Activated CD8-positive, alpha-beta T cell treated with anti-CD3 and anti-CD28 coated beads, Interleukin-2, amount 10 ng/mL, durations not matched to agents 7 days and 5 days (primary cell): Measurements from ENCODE around the gene LNX2. TPM values are rescaled to one million over a fixed set of nuclear protein-coding genes. Genes with fewer than 3 reads are reported as not detected.

Experiments
- ATAC-seq: fragments of 150-1000 bp; cut with Tn5 transposase; one replicate; pipeline ENCODE4 v1.10.0; 2021; ENCODE audit warnings: moderate library complexity
- CTCF ChIA-PET: fragments of 350-600 bp; sonication (Branson Sonifier 250); formaldehyde crosslinking; loops from one replicate; lab custom pipeline; 2021; ENCODE audit warnings: antibody characterized with exemption; lab: Charles Lee
- POLR2A ChIA-PET: fragments of 350-600 bp; sonication (Branson Sonifier 250); formaldehyde crosslinking; loops from one replicate; lab custom pipeline; 2021; ENCODE audit warnings: antibody characterized with exemption; lab: Charles Lee
- DNase-seq: peaks from one replicate; pipeline ENCODE4 v3.0.0-alpha.2; 2020
- H3K27ac Mint-ChIP-seq: one replicate; pipeline ENCODE4 v1.8.0; 2021; ENCODE audit warnings: mild to moderate bottlenecking, mixed read lengths
- H3K27me3 Mint-ChIP-seq: one replicate; pipeline ENCODE4 v1.8.0; 2021; ENCODE audit warnings: low read depth, mixed read lengths
- H3K36me3 Mint-ChIP-seq: one replicate; pipeline ENCODE4 v1.8.0; 2021; ENCODE audit warnings: low read depth, mixed read lengths
- H3K4me1 Mint-ChIP-seq: one replicate; pipeline ENCODE4 v1.8.0; 2021; ENCODE audit warnings: low read depth, mixed read lengths
- H3K4me3 Mint-ChIP-seq: one replicate; pipeline ENCODE4 v1.8.0; 2021; ENCODE audit warnings: mild to moderate bottlenecking, mixed read lengths
- H3K9me3 Mint-ChIP-seq: one replicate; pipeline ENCODE4 v1.8.0; 2022; ENCODE audit warnings: mixed read lengths; ENCODE audit not compliant: insufficient read depth
- total RNA-seq, 2 experiments: library from RNA; stranded (reverse); gene quantifications; one replicate each; pipeline ENCODE4 v1.2.3, GENCODE V29; 2021

Gene LNX2
- total RNA-seq, 2 experiments from 2014 or later, result 7.1 to 7.6 TPM

DNA sequence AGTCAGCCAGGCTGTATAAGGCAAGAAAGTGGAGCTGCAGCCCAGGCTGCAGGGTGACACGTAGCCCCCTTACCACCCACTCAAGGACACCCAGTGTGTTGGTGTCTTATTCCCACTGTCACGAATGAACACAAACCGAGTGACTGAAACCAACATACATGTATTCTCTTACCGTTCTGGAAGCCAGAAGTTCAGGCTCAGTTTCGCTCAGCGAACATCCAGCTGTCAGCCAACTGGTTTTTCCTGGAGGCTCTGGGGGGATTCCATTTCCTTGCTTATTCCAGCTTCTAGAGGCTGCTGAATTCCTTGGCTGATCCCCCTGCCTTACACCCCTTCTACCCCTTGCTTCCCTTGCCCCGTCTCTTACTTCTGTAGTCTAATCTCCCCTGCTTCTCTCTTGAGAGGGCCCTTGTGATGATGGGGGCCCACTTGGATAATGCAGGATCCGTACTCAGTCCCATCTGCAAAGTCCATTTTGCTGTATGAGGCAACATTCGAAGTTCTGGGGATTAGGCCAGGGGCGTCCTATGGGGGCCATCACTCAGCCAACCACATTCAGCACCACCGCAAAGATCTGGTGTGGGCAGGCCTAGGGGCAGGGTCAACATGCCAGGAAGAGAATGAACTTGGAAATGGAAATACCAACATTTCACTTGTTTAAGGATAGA, 122.6 kb downstream of the LNX2 start:
- ATAC-seq (no peak), DNase-seq (no peak)
- Mint-ChIP-seq H3K4me3 (no peak overlapping the region), H3K36me3 (no peaks in the 10 kb centered on the region), H3K9me3 (no peaks in the 10 kb centered on the region), H3K27ac (no peak overlapping the region), H3K27me3 (peaks cover 2% of the 10 kb centered on the region), H3K4me1 (no peaks in the 10 kb centered on the region)
- ChIA-PET CTCF (no interaction called here), POLR2A (no interaction called here)

DNA sequence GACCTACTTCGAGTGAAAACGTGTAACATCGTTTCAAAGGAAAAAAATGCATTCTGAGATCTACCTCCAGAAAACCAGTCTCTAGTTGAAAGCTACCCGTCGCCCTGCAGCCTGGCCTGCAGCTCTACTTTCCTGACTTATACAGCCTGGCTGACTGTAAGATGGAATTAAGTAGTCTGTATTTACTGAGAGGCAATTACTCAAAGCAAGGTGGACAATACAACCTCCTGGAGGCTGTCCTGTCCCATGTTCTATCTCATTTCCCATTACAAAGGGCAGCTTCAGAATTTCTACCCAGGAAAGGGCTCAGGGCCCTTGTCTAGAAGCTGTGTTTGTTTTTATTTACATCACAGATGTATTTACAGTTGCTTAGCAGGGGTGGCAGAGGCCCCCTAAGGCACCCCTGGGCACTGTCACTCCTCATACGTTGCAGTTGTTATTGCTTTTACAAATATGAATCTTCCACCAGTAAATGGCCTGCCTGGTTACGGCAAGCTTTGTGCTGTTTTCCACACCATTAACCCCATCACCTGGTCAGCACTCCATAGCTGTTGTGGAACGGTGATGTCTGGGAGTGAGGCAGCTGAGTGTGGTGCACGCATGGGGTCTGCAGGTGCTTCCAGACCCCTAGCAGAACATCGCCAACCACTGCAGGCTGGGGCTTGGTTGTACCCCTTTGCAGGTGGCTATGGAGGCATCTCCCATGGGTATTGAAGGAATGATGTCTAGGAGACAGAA, 123.6 kb downstream of the LNX2 start:
- ATAC-seq (no peak), DNase-seq (no peak)
- peaks cover 2% of the 10 kb centered on the region for H3K27me3 Mint-ChIP-seq
- ChIA-PET POLR2A (no interaction called here), CTCF (interaction anchor here (1.4 kb wide), 1 partner anchor 36 kb away, joined by 3 read pairs; no protein-coding TSS in a partner anchor)
- H3K27ac Mint-ChIP-seq, result no peak overlapping the region
- H3K4me3 Mint-ChIP-seq, result no peak overlapping the region
- H3K4me1 Mint-ChIP-seq, result no peaks in the 10 kb centered on the region
- H3K36me3 Mint-ChIP-seq, result no peaks in the 10 kb centered on the region
- H3K9me3 Mint-ChIP-seq, result no peaks in the 10 kb centered on the region

DNA sequence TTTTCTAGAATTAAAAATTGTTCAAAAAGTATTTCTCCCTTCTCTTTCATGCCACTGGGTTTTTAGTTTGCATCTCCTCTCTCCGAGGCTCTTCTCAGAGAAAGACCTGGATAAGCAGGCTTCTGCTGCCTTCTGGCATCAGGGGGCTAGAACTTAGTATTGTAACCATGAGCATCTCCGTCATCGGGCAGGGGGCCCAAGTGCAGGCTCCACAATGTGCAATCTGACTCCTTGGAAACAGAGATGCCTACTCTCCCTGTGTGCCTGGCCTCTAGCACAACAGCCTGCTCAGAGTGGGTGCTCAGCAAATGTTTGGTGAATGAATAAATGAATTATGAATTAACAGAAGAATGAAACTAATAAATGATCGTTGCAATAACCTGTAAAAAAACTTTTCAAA, 124.3 kb downstream of the LNX2 start:
- no peak overlapping the region for H3K27ac Mint-ChIP-seq
- H3K4me1 Mint-ChIP-seq, result no peaks in the 10 kb centered on the region
- no peak overlapping the region for H3K4me3 Mint-ChIP-seq
- no peaks in the 10 kb centered on the region for H3K36me3 Mint-ChIP-seq
- H3K27me3 Mint-ChIP-seq, result peaks cover 2% of the 10 kb centered on the region
- H3K9me3 Mint-ChIP-seq, result no peaks in the 10 kb centered on the region
- ChIA-PET CTCF (interaction anchor here (1.4 kb wide), 1 partner anchor 36 kb away, joined by 3 read pairs; no protein-coding TSS in a partner anchor), POLR2A (interaction anchor here (0.7 kb wide), 1 partner anchor 1995 kb away, joined by 3 read pairs; no protein-coding TSS in a partner anchor)
- no peak for ATAC-seq
- no peak for DNase-seq

Other genes starting within 250 kb of the LNX2 start
- gene GTF3A, start 195.9 kb downstream of the LNX2 start, total RNA-seq, result 100 to 1,000 TPM; 227 to 233 TPM
- 10 to 100 TPM; 39.9 to 44.7 TPM for gene MTIF3, start 170.0 kb downstream of the LNX2 start, total RNA-seq
- gene POLR1D, start 1.4 kb upstream of the LNX2 start, total RNA-seq, result 100 to 1,000 TPM; 140 to 142 TPM
- not detected for gene GSX1, start 172.0 kb upstream of the LNX2 start, total RNA-seq